NCI-H524 (cell line): ENCODE measurements around the gene SDK2.
A peak's percentile ranks its signal among the peaks of the same experiment; 100 is the strongest.

Source experiments
- DNase-seq, 2 experiments: peaks; one replicate each; lab custom pipeline; 2025; lab: John Stamatoyannopoulos, UW

SDK2 gene

DNA sequence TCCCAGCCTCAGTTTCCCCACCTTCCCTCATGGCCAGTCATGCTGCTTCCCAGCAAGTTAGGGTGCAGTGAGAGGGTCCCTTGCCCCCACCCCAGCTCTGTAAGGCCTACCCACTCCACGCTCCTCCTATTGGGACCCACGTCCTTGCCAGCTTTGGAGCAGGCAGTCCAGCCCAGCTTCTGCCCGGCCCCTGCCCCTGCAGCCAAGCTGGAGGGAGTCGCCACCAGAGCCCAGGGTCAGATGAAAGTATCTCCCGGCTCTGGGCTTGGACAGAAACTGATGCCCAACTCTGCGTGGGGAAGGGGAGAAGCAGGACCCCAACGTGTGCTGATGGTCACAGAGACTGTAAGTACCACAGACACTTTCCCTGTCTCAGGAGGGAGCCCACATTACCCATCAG lies 32.6 kb downstream of the SDK2 start:
- DNase-seq: no peak

DNA sequence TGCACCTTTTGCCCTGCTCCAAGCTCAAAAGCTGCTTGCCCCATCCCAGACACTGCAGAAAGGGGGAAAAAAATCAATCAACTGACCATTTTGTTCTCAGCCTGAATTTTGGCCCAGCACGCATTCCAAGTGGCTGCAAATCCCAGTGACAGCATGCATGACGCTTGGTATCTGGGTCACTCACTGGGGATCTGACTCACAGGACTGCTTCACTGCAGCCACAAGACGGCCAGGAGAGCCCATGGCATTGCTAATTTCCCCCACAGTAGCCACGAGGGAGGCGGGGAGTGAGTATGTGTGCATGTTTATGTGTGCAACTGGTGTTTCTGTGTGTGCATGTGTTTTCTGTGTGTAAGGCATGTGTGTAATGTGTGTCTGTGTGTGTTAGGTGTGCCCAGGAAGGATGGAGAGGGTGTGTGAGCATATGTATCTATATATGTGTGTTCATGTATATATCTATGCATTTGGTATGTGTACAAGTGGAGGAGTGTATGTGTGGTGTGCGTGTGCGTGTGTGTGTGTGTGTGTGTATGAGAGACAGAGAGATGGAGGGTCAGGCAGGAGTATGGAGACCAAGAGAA lies 33.8 kb downstream of the SDK2 start:
- no peak for DNase-seq

DNA sequence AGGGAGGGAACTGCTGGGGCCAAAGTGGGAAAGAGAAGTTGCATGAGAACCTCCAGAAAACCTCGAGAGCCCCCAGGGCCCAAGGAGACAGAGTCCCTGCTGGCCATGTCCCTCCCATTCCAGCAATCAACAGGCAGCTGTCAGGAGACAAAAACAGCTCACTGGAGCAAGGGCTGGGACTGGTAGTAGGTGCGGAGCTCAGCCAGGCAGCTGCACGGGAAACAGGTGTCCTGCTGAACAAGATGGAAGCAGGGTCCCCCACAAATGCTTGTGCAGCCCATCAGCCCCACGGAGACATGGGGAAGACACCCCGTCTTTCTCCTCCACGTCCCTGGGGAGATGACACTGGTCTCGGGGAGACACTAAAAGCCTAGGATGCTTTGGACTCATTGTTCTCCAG lies 34.5 kb downstream of the SDK2 start:
- DNase-seq: no peak

DNA sequence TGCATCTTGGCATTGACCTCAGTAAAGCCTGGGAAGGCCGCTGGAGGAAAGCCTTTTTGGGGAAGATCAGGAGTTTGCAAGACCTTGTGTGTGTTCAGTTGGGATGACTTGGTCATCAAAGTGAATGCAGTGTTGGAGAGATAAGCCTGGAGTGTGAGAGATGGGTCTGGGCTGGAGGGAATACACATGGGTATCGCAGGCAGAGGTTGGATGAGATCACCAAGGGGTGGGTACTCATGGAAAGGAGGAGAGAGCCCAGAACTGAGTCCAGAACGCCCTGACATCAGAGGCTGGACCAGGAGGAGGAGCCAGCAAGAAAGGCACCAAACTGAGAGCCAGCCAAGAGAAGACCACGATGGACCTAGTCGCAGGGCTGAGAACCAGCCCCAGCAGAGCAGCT lies 35.2 kb downstream of the SDK2 start:
- no peak for DNase-seq

DNA sequence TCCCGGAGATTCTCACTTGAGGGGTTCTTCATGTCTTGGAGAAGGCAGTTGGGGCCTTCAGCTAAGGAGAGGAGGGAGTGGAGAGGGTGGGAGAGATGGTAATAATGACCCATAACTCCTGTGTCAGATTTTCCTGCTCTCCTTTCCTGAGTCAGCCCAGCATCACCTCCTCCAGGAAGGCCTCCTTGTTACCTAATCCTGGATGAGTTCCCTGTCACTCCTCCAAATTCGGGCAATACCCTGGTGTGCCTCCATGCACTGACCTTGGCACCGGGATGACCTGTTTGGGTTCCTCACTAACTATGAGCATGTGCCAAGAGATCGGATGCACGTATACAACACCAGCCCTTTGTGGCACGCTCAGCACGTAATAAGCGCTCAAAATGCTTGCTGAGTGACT lies 38.8 kb downstream of the SDK2 start:
- no peak for DNase-seq

DNA sequence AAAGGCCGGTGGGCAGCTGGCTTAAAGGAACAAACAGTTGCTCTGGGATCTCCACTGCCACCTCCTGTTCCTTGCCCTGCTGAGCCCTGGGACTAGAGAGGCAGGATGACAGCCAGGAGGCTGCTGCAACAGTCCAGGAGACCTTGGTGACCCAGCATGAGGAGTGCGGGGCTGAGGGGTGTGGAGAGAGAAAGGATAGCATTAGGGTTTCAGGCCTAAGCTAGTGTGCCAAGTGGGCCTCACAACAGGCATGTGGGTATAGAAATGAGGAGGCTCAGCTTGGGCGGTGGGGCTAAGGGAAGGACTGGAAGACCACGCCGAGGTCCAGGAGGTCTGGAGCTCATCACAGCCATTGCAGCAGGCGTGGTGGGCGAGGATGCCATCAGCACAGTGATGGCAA lies 39.8 kb downstream of the SDK2 start:
- DNase-seq: no peak

DNA sequence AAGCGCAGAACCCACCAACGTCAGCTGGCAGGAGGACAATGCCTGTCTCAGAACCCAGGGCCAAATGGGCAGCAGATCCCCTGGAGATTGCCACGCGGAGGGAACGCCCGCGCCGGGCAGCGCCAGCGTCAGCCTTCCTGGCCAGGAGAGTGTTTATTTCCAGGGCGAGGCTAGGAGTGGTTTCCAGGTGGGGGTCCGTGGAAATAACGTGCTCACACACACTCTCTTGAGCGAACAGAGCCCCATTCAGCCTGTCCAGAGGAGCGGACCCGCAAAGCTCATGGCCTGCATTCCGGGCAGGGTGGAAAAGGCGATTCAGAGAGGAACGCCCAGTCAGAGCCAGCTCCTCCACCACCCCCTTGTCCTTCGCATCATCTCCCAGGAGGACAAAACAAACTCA lies 40.3 kb downstream of the SDK2 start:
- DNase-seq: no peak

DNA sequence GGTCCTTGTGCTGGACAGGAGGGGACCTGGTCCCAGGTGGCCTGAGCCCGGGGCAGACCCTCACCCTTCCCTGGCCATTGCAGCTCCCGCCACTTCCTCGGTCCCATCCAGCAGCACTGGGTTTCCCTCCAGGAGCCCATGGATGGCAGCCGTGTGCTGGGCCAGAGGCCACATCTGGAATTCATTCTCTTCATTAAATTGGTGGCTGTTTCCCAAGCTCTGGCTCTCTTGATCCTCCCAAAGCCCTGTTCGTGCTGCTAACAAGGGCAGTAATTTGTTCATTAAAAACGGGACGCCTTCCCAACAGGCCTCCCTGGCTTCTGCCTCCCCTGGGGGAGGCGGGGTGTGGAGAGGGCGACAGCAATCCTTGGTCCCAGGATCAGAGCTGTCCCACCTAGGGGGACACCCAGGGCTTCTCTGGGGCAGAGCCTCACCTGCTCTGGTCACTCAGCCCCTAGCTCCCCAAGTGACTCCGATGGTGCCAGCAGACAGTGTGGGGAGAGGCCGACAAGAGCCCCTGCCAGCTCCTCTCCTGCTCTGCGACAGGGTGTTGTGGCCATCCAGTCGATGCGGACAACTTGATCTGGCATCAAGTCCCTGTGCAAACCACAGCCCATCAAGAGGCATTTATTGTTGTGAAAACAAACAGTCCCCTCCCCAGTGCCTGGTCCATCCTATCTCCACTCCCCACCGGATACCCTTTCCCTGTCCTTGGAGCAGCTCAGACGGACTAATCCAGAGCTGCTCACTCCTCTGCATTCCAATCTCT lies 44.0 kb downstream of the SDK2 start:
- no peak for DNase-seq

DNA sequence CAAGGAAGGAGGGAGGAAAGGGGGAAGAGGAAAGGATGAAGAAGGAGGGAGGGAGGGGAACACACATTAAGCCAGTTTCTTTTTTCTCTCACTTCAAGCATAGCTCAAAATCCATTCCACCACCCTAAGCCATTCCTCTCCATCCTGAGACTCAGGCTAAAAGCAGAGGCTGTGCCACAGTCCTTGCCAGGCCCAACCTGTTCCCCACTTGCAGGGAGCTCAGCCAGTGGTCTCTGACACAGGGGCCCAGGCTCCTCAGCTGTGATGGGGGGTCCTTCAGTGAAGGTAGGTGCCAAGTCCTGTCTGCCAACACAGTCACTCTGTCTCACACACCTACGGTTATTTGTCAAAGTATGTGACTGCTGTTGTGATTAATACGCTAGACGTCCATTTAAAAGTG lies 44.6 kb downstream of the SDK2 start:
- no peak for DNase-seq

DNA sequence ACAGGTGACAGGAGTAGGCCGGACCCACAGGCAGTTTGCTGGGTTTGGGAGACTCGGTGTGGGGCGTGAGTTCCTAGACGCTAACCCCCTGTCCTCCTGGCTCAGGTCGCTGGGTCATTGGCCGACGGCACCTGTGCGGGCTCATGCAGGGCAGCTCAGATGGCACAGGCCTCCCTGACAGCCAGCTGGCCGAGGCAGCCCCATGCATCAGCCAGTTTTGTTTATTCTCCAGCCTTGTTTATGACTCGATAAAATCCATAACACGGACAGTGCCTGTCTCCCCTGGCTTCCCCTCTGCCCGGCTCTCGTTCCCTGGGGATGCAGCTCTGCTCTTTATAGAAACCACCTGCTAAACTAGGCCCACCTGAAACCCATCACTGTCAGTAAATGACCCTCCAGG lies 46.0 kb downstream of the SDK2 start:
- no peak for DNase-seq

DNA sequence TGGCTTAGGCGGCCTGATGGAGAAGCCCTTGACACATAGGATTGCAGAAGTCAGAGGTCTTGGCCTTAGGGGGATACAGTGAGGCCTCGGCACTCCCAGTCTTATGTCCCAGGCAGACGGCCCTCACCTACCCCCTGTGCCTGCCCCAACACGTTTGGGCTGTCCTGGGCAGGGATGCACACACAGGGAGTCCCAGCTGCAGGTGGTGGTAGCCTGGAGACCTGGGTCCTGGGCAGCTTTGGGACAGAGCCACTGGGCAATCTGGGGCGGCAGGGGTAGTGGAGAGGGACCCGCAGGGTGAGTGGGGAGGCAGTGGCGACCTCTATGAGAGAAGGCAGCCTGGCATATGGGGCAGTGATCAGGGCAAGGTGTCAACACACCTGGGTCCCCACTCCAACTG lies 48.3 kb downstream of the SDK2 start:
- no peak for DNase-seq

DNA sequence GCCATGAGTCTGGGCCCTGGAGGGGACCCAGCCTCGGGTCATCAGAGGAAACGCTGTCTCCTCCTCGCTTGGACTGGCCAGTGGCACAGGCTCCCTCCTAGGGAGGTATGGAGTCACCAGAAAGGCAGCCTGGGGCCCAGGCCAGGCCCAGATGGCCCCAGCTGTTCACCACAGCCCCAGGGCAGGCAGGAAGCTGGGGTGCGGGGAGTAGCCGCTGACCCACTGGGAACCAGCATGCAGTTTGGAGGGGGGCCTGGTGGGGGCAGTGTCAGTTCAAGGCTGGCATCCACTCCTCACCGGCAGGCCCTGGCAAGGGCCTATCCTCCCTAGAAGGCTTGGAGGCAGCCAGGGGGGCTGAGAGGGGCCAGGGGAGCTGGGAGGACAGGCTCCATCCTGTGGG lies 48.8 kb downstream of the SDK2 start:
- peak in 1 of 2 experiments; percentile 66 for DNase-seq

DNA sequence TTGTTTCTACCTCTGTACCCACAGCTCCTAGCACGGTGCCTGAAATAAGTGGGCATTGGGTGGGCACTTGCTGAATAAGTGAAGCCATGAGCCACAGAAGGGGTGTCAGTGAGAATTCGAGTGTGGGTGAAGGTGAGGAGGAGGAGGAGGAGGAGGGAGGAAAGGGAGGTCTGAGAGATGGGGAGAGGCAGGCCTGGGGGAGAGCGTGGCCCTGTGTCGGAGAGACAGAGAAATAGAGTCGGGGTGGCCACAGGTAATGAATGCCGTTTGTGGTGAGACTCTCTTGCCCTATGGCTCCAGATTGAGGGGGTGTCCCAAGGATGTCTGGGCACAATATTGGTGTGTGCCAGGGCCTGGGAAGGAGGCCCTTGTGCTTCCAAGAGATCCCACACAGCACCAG lies 49.2 kb downstream of the SDK2 start:
- DNase-seq: no peak

DNA sequence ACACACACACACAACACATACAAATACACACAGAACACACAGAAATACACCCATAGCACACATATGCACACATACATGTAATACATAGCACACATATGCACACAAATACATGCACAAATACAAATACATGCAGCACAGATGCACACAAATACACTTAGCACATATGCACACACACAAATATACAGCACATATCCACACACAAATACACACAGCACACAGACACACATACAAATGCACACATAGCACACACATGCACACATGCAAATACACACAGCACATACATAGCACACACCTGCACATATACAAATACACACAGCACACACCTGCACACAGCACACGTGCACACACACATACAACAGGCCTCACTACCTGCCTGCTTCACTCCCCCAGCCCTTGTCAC lies 49.6 kb downstream of the SDK2 start:
- DNase-seq: no peak

DNA sequence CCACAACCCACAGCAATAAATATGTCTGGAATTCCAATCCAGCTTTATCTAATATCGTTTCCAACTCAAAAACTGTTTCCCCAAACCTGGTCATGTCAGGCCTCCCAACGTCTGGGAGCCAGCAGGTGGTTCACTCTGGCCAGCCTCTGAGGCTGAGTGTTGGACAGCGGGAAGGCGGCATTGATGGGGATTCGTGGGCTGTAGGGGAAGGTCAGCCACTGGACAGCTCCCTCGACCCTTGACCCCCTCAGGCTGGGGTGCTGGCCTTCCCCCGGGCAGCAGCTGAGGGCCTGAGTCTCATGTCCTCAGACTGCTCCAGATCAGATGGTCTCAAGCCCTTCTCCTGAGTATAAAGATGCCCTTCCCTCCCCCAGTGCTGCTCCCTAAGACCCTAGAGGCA lies 50.2 kb downstream of the SDK2 start:
- no peak for DNase-seq

DNA sequence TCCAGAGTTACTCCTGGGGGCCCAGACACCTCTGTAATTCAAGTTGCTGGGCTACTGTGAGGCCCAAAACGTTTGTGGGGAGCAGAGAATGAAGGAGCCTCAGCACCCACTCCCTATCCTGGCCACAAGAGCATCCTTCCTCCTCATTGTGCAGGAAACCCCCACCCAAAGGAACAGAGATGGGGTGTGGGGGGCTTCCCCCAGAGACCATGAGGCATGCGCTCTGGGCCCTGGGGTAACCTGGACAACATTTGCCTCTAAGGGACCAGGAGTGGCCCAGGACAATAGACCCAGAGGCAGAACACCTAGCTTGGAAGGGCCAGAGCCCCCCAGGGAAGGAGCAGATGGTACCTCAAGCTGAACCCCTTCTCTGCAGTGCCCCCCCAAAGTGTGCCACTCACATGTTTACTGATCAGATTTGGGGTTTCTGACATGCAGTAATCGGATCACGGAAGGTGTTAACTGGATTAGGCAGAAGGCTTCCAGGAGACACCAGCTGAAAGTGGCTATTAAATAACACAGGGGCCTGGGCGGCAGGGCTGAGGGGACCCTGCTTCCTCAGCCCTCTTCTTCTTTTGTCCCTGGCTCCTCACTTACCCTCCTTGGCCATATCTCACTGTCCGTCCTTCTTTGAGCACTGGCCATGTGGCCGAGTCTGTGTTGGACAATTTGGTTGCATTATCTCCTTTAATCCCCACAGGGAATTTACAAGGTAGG lies 50.8 kb downstream of the SDK2 start:
- DNase-seq: peak; percentile 82 to 97

DNA sequence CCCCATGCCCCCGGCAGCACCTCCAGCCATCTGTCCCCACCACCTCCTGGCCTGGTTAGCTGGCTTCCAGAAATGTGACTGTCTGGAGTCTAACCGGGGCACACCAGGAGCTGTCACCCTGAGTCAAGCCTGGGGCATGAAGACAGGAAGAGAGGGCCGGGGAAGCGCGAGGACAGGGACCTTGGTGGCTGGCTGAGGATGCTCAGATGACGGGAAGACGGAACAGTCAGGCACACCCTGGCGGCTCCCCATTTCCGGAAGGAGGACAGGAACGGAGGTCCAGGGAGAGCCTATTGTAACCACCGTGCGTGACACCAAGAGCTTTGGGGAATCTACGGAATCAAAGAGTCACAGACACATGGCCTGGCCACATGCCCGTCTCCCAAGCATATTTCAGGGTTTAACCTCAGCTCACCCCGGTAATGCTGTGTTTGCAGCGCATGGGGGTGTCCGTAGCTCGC lies 51.7 kb downstream of the SDK2 start:
- DNase-seq: peak; percentile 31 to 77

DNA sequence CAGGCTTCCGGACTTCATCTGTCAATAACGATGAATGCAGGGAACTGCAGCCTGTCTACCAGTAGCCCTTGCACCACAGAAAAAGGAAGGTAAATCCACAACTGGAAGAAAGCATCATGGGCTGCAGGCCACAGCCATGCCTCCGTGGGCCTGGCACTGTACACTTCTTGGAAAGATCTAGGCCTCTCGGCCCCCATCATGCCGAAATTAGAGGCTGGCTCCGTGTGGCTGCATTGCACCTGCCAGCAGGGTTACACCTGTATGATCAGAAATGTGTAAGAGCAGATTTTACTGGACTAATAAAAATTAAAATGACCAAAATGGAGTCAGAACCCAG lies 52.2 kb downstream of the SDK2 start:
- DNase-seq: no peak

DNA sequence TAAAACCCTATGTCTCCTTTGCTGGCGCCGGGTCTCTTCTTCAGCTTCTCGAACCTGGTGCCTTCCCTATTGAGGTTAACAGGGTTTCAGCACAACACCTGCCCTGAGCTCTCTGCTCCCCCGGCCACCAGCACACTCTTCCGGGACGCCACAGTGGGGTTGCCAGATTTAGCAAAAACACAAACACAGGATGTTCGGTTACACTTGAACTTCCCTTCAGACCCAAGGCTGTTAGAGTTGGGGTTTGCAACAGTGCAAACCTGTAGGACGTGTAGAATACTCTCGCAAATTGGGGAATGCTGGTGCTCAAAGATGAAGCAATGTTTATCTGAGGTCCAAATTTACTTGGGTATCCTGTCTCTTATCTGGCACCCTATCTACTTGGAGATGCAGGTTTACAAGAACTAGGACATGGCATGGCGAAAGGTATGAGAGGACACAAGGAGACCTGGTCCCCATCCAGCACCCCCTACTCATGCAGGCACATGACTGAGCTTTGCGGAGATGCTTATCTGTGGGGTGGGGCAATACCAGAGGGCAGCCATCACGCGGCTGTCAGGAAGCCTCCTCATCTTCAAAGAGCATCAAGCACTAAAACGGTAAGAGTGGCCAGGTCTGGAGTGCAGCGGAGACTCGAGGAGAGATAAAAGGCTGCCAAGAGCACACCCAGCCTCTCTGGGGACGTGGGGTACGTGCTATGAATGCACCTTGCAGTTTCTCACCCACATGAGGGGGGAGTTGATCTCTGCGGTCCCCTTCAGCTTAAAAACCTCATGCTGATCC lies 52.8 kb downstream of the SDK2 start:
- DNase-seq: peak; percentile 41 to 94

DNA sequence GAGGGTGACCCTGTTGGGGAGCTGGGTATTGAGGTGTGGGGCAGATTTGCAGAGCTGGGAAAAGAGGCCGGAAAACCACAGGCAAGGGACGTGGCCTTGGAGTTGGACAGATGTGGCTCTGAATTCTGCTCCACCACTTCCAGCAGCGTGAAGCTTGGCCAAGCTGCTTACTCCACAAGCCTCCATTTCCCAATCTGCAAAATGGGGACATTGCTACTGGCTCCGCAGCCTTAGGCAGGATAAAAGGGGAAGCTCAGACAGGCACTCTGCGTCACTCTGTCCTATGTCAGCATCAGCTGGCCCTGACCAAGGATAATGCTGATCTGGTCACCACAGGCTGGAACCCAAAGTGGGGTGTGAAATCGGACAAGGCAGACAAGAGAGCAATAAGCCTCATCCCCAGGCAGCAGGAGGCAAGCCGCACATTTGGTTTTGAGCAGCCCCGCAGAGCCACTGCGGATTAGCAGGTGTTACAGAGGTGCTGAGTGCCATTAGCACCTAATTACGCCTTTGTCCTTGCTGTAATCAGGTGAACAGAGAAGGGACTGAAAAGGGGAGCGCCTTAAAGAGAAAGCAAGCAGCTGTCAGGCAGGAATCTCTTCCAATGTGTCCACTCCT lies 54.8 kb downstream of the SDK2 start:
- peak; percentile 91 to 96 for DNase-seq

DNA sequence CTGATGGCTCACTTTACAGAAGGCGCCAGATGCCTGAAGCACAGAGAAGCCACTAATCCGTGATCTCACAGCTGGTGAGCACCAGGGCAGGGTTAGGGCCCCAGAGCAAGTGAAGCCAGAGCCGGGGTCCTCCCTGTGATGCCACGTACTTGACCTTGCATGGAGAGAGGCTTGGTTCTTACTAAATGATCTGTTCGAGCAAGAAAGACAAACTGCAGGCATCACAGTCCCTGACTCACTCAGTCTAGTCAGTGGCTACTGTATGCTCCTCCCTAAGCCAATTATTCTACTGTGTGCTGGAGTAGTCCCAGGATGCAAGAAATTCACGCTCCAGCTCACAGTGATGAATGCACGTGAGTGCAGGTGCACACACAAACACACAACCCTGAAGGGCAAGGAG lies 55.4 kb downstream of the SDK2 start:
- peak; percentile 99 to 100 for DNase-seq

DNA sequence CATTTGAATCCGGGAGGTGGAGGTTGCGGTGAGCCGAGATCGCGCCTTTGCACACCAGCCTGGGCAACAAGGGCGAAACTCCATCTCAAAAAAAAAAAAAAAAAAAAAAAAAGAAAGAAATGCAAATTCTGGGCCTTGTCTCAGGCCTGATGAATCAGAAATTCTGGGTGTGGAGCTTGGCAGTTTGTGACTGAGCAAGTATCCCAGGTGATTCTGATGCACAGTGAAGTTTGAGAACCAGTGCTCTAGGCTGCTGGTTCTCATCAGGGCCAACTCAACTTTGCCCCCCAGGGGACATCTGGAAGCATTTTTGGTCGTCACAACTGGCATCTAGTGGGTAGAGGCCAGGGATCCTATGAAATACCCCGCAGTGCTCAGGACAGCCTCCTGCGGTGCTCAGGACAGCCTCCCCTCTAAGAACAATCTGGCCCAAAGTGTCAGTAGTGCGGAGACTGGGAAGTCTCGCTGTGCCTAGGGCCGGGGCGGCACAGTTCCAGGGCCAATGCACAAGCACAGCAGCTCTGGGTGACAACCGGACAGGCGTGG lies 55.9 kb downstream of the SDK2 start:
- DNase-seq: peak in 1 of 2 experiments; percentile 85
